ENCODE measurements around the gene LTB.

DNA sequence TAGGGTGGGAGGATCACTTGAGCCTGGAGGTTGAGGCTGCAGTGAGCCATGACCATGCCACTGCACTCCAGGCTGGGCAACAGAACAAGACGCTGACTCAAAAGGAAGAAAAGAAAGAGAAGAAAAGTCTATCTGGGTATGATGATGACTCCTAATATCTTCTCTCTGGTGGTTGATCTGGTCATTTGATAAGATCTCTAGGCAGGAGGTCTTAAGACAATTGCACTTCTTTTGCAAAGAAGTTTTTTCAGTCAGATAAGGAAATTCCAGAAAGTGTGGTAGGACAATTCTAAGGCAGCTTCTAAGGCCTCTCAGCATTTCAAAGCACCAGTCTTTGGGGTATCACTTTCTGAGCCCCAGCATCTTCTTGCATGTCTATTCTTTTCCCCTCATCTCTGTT, 25.1 kb upstream of the LTB start:
- TF ChIP-seq, protein P1, sequence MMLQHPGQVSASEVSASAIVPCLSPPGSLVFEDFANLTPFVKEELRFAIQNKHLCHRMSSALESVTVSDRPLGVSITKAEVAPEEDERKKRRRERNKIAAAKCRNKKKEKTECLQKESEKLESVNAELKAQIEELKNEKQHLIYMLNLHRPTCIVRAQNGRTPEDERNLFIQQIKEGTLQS (CRISPR knock-in tag; IDR thresholded peaks at IDR 0.05), result no peak
- TF ChIP-seq, protein P2, sequence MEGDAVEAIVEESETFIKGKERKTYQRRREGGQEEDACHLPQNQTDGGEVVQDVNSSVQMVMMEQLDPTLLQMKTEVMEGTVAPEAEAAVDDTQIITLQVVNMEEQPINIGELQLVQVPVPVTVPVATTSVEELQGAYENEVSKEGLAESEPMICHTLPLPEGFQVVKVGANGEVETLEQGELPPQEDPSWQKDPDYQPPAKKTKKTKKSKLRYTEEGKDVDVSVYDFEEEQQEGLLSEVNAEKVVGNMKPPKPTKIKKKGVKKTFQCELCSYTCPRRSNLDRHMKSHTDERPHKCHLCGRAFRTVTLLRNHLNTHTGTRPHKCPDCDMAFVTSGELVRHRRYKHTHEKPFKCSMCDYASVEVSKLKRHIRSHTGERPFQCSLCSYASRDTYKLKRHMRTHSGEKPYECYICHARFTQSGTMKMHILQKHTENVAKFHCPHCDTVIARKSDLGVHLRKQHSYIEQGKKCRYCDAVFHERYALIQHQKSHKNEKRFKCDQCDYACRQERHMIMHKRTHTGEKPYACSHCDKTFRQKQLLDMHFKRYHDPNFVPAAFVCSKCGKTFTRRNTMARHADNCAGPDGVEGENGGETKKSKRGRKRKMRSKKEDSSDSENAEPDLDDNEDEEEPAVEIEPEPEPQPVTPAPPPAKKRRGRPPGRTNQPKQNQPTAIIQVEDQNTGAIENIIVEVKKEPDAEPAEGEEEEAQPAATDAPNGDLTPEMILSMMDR (CRISPR knock-in tag; IDR thresholded peaks at IDR 0.05), result no peak
- TF ChIP-seq SP1 (IDR thresholded peaks at IDR 0.05) (no peak), SP1 (CRISPR knock-in tag; IDR thresholded peaks at IDR 0.05) (no peak), RFX5 (IDR thresholded peaks at IDR 0.05; ENCODE audit: low read depth, low read length) (no peak), EZH2 (conservative IDR thresholded peaks at IDR 0.05; ENCODE audit: low read depth, low read length) (no peak), RARA (CRISPR knock-in tag; IDR thresholded peaks at IDR 0.05) (no peak), TP53 (CRISPR knock-in tag; conservative IDR thresholded peaks at IDR 0.05) (no peak), IKZF1 (IDR thresholded peaks at IDR 0.05) (no peak), NR2F2 (IDR thresholded peaks at IDR 0.05; ENCODE audit: borderline replicate concordance, low read depth) (no peak), ELF4 (CRISPR knock-in tag; IDR thresholded peaks at IDR 0.05; ENCODE audit: borderline replicate concordance) (no peak)
